Stimulated activated CD8-positive, alpha-beta memory T cell treated with anti-CD3 and anti-CD28 coated beads, Interleukin-15, amount 100 ng/mL, for 1 hour (primary cell): Measurements from ENCODE around the gene SPATA33.
A peak's percentile ranks its signal among the peaks of the same experiment; 100 is the strongest.
"Not testable (repeated sequence)": the region's sequence is repeated elsewhere in the genome, so short reads cannot be mapped to it uniquely, and the experiment has no call there.

Source experiments
- DNase-seq: peaks from one replicate; pipeline ENCODE4 v3.0.0-alpha.2; 2020; ENCODE audit warnings: low read depth

The SPATA33 gene

GRCh38 chr16:89693931-89694783, 36.5 kb downstream of the SPATA33 start:
- DNase-seq: no peak

DNA sequence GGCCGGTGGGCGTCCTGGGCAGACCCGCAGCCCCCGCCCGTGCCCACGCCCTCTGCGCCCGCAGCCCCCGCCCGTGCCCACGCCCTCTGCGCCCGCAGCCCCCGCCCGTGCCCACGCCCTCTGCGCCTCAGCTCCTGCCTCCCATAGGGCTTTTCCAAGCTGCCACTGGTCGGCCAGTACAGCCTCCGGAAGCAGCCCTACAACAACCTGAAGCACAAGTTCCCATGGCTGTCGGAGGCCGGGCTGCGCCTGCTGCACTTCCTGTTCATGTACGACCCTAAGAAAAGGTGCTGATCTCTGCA, 37.1 kb downstream of the SPATA33 start:
- not testable (repeated sequence) for DNase-seq

GRCh38 chr16:89695086-89695874, 37.6 kb downstream of the SPATA33 start:
- no peak for DNase-seq

- no peak for DNase-seq
Measured at GRCh38 chr16:89695875-89696669, 38.4 kb downstream of the SPATA33 start.

GRCh38 chr16:89696670-89697128, 39.1 kb downstream of the SPATA33 start:
- no peak for DNase-seq

GRCh38 chr16:89697161-89697615, 39.6 kb downstream of the SPATA33 start:
- DNase-seq: no peak

- no peak for DNase-seq
Measured at GRCh38 chr16:89697616-89698331, 40.1 kb downstream of the SPATA33 start.

DNA sequence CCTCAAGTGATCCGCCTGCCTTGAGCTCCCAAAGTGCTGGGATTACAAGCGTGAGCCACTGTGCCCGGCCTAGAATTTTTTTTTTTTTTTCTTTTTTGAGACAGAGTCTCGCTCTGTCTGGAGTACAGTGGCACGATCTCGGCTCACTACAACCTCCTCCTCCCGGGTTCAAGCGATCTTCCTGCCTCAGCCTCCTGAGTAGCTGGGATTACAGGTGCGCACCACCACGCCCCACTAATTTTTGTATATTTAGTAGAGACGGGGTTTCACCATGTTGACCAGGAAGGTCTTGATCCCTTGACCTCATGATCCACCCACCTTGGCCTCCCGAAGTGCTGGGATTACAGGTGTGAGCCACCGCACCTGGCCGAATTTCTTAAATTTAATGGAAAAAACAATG, 41.1 kb downstream of the SPATA33 start:
- not testable (repeated sequence) for DNase-seq

DNA sequence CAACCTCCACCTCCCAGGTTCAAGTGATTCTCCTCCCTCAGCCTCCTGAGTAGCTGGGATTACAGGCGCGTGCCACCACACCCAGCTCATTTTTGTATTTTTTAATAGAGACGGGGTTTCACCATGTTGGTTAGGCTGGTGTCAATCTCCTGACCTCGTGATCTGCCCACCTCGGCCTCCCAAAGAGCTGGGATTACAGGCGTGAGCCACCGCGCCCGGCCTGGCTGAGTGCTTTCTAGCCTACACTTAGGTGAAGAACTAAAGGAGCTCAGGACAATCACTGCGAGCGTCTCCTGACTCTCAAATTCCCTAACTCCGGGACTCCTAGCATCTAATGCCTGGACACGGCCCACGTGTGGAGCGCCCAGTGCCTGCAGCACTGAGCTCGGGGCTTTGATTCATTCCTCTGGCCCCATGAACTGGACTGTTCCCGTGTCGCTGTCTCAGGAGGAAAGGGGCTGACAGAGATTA, 42.0 kb downstream of the SPATA33 start:
- not testable (repeated sequence) for DNase-seq

GRCh38 chr16:89700100-89700648, 42.5 kb downstream of the SPATA33 start:
- peak; percentile 93 for DNase-seq

GRCh38 chr16:89700649-89701424, 43.2 kb downstream of the SPATA33 start:
- DNase-seq: no peak

DNA sequence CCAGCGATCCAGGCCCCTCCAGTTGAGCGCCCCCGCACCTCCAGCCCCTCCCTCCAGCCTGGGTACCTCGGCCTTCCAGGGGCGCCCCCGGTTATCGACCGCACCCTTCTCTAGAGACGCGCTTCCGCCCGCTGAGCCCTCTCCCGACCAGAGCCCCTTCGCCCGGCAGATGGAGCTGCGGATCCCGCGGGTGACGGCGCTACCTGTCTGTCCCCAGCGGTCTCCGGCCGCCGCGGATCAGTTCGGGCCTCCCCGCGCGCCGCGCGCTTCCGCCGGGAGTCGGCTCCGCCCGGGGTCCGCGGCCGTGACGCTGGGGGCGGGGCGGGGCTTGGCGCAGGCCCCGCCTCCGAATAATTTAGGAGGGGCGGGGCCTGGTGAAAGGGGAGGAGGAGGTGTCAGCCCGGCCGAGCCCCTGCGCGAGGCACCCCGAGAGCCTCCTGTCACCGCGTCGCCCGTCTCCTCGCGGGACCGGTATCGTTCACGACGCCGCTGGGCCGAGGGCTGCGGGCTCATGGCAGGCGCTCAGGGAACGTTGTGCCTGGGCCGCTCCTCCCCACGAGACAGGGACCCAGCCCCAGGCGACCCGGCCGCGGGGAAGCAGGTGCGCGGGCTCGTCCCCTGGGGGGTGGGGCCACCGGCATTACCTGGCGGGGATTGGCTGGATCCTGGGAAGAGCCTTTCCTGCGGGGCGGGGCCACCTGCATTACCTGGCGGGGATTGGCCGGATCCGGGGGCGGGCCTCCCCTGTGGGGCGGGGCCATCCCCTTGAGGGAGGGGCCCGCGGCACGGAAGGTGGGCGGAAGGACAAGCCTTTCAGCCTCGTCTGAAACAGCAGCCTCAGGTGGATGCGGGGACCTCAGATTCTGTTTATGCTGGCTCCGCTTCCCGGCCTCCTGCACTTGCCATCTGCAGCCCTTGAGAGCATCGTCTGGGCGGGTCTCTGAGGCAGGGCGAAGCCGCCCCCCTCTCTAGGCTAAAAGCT, 44.1 kb downstream of the SPATA33 start, which contains the start of gene SPATA2L:
SPATA2L (minus strand) TSS at position 281 of the 982 bp plus-strand sequence. CDS start 473 bp downstream, outside the sequence.
- DNase-seq: peak; percentile 94

DNA sequence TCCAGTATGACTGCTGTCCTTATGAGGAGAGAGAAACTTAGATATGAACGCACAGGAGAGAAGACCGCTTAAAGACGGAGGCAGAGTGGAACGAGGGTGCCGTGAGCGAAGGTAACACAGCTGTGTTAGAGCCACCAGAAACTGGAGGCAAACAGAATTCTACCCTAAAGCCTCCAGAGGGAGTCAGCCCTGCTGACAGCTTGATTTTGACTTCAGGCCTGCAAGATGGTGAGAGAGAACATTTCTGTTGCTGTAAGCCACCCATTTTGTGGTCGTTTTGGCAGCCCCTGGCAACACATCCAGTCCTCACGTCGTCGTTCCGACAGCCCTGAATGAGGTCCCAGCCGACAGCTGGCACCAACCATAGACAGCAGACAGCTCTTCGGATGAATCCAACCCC, 46.6 kb downstream of the SPATA33 start:
- DNase-seq: no peak

DNA sequence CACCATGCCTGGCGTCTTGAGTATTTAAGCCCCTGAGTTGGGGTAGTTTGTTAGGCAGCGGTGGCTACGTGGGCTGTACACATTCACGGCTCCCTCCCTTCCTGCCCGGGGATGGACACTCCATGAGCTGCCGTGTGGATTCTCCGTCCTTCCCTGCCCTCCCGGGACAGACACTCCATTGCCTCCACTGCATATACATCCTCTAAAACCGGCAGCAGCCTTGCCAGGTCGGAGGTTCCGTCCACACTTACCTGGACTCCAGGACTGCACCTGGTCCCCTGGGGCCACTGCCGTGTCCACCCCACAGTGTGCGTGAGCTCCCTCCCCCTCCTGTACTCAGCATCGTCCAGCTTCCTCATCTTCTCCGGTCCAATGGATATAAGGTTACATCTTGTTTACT, 47.4 kb downstream of the SPATA33 start:
- DNase-seq: no peak

DNA sequence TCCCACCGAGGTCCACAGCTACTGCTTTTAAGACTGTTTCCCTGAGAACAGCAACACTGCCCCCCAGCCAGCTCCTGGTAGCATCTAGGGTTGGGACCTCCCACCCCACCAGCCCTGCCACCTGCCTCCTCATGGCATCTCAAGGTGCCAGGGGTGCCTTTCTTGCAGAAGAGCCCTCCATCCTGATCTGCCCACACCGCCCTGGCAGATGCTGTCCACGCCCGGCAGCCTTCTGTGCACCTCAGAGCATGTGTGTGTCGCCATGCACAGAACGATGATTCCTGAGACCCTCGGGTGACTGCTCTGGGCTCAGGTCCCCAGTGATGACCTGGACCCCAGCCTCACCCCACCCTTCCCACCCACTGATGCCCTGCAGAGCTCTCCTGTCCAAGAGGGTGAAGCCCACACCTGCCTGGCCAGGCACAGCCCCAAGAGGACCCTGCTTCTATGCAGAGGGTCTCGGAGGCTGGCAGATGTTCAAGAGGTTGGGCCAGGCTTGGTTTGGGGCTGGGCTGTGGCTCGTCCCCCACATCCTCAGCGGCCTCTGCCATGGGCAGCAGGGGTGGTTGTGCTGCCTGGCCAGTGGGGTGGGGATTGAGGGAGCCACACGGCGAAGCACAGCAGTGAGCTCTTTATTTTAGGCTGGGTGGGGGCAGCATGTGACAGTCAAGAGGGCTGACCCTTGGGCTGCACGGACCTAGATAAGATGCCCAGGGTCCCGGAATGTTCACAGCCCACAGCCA, 49.1 kb downstream of the SPATA33 start:
- DNase-seq: no peak

GRCh38 chr16:89707695-89708094, 50.1 kb downstream of the SPATA33 start:
- no peak for DNase-seq

DNA sequence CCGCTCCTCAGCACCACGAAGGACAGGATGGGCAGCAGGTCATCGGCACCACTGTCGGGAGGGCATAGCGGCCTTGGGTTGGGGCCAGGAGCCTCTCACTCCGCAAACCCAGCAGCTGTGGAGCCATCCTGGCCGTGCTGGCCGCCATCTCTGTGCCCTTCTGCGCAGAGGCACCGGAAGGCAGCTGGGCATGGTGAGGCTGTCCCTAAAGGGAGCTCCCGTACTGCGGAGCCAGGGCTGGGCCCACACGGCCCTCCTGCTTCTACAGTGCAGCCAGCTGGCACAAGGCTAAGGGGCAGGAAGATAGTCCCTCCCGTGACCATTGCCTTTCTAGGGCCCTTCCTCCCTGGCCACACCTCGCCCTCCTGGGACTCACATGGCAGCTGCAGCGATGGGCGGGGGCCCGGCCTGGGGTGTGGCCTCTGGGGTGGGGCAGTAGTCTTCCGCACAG, 50.9 kb downstream of the SPATA33 start:
- no peak for DNase-seq

DNA sequence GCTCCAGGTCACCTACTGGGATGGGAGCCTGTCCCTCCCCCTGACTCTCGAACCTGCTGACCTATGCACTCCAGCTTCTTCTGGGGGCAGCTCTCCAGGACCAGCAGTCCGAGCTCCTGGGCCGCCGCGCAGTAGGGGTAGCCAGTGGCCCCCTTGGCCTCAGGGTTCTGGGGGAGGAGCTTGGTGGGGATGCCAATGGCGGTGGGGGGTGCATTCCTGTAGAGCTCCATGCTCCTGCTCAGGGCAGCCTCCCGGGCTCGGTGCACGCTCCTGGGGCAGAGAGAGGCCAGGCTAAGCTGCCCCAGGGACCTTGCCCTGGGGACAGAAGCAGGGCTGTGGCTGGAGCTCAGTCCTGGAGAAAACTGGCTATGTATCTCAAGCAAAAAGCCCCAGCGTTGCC, 51.5 kb downstream of the SPATA33 start:
- DNase-seq: no peak
